Measurements from ENCODE around the gene TTC22. TPM values are rescaled to one million over a fixed set of nuclear protein-coding genes. Genes with fewer than 3 reads are reported as not detected.

Gene TTC22
- total RNA-seq, 1 experiment from 2014 or later = 17.2 TPM

DNA sequence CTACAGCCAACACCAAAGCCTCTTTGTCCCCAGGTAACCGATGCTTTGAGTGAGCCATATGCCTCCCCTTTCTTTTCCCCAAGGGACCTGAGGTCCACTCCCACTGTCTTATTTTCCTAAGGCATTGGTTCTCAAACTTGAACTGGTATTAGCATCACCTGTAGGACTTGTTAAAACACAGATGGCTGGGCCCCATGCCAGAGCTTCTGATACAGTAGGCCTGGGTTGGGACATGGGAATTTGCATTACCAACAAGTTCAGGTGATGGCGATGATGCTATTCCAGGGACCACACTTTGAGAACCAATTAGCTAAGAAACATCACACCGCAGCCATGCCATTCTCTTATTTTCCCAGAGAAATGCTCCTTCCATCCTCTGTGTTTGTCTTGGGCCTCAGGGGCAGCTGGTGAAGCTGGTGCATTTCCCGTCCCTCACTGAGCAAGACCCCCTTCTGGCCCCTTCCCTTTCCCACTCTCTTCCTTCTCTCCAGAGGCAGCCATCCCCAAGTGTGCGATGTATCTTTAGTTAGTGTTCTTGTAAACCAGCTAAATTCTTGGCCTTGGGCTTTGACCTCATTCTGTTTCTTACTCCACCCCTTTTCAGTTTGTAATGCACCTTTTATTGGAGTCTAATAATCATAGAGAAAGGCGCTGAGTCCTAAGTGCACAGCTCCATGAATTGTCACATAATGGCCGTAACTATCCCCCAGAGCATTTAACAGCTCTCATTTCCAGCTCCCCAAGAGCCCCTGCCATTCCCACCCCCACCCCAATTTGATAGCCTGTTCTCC lies 14.2 kb upstream of the TTC22 start:
- H3K4me1 Mint-ChIP-seq (ENCODE audit: low read depth, unreplicated experiment) = peaks cover 15% of the 10 kb centered on the region
- CTCF ChIA-PET = no interaction called here
- intact Hi-C loops (cut with micrococcal nuclease; ENCODE audit: unreplicated experiment) = no loop called here

DNA sequence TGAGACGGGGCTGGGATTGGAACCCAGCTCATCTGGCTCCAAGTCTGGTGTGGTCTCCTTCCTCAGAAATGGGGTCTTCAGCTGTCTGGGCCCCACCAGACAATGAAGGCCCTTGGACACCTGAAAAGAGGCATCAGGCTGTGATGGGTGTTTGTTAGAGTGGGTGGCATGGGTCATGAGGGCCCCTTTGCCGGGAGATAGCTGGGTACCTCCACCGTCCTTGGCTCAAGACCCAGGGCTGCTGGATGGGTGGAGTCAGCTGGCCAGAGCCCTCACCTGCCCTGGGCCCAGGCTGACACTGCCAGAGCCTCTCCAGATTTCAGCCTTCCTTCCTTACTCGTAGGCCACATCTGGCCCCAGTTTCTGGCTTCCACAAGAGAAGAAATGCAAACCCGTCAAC lies 13.4 kb upstream of the TTC22 start:
- intact Hi-C loops (cut with micrococcal nuclease; ENCODE audit: unreplicated experiment) = no loop called here
- Mint-ChIP-seq H3K9me3 (ENCODE audit: low read depth, unreplicated experiment) (no peaks in the 10 kb centered on the region), H3K36me3 (ENCODE audit: insufficient read depth, unreplicated experiment) (no peaks in the 10 kb centered on the region), H3K27ac (ENCODE audit: unreplicated experiment) (no peak overlapping the region), H3K4me3 (ENCODE audit: low read depth, unreplicated experiment) (no peak overlapping the region), H3K27me3 (ENCODE audit: unreplicated experiment) (peaks cover 38% of the 10 kb centered on the region), H3K4me1 (ENCODE audit: low read depth, unreplicated experiment) (peaks cover 8% of the 10 kb centered on the region)
- BruUV-seq (replicated peaks) = no TSS peak
- CTCF ChIA-PET = no interaction called here
- TF ChIP-seq, protein P1, sequence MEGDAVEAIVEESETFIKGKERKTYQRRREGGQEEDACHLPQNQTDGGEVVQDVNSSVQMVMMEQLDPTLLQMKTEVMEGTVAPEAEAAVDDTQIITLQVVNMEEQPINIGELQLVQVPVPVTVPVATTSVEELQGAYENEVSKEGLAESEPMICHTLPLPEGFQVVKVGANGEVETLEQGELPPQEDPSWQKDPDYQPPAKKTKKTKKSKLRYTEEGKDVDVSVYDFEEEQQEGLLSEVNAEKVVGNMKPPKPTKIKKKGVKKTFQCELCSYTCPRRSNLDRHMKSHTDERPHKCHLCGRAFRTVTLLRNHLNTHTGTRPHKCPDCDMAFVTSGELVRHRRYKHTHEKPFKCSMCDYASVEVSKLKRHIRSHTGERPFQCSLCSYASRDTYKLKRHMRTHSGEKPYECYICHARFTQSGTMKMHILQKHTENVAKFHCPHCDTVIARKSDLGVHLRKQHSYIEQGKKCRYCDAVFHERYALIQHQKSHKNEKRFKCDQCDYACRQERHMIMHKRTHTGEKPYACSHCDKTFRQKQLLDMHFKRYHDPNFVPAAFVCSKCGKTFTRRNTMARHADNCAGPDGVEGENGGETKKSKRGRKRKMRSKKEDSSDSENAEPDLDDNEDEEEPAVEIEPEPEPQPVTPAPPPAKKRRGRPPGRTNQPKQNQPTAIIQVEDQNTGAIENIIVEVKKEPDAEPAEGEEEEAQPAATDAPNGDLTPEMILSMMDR (IDR thresholded peaks at IDR 0.05; ENCODE audit: unreplicated experiment) = no peak
- no peak for DNase-seq

More for the DNA sequence above, 14.2 kb upstream of the TTC22 start:
- TF ChIP-seq, protein P1 (IDR thresholded peaks at IDR 0.05; ENCODE audit: unreplicated experiment) = no peak
- no TSS peak for BruUV-seq (replicated peaks)
- Mint-ChIP-seq H3K9me3 (ENCODE audit: low read depth, unreplicated experiment) (no peaks in the 10 kb centered on the region), H3K4me3 (ENCODE audit: low read depth, unreplicated experiment) (no peak overlapping the region), H3K27ac (ENCODE audit: unreplicated experiment) (no peak overlapping the region), H3K36me3 (ENCODE audit: insufficient read depth, unreplicated experiment) (no peaks in the 10 kb centered on the region), H3K27me3 (ENCODE audit: unreplicated experiment) (peaks cover 45% of the 10 kb centered on the region)
- DNase-seq = no peak

DNA sequence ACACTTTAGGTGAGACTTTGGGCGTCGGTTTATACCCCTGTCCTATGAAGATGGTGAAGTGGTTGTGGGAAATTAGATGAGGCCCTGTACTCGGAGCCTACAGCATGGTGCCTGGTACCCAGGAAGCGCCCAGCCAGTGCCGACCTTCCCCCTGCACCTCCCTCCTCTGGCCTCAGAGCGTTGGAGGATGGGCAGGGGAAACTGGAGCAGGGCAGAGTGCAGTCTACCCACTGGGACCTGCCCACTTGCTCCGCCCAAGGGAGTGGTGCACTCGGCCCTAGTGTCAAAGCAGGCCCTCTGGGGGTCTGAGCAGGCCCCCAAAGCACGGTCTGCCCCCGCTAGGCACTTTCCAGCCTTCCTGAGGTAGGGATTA lies 13.0 kb upstream of the TTC22 start:
- CTCF ChIA-PET = no interaction called here
- TF ChIP-seq, protein P1 (IDR thresholded peaks at IDR 0.05; ENCODE audit: unreplicated experiment) = no peak
- no peaks in the 10 kb centered on the region for H3K9me3 Mint-ChIP-seq (ENCODE audit: low read depth, unreplicated experiment)

DNA sequence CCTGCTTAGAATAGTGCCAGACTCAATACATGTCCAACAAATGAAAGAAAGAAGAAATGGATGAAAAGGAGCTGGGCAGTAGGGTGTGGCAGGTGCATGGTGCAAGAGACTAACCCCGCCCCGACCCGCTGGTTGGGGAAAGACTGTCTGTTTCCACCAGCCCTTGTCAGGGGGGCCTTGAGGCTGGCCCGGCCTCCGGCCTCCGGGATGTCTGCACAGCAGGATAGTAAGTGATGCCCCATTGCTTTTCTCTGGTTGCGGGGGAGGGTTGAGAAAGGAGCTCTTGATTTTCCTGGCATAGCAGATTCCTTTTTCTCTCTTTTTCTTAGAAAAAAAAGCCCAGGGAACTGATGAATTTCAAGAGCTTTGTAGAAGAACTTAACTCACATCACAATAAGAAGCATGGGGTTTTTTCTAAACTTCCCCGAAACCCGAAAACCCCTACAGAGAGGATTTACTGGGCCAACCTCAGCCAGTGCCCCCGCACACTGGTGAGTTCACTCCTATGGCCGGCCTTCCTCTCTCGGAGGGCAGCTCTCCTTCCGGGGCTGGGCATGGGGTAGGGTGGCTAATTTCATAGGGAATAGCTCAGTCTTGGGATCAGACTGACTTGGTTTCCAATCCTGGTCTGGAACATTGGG lies 12.5 kb upstream of the TTC22 start:
- no peak overlapping the region for H3K27ac Mint-ChIP-seq (ENCODE audit: unreplicated experiment)
- DNase-seq = no peak
- no peak overlapping the region for H3K4me3 Mint-ChIP-seq (ENCODE audit: low read depth, unreplicated experiment)
- no peaks in the 10 kb centered on the region for H3K9me3 Mint-ChIP-seq (ENCODE audit: low read depth, unreplicated experiment)
- TF ChIP-seq, protein P1 (IDR thresholded peaks at IDR 0.05; ENCODE audit: unreplicated experiment) = no peak
- H3K27me3 Mint-ChIP-seq (ENCODE audit: unreplicated experiment) = peaks cover 36% of the 10 kb centered on the region
- no peaks in the 10 kb centered on the region for H3K36me3 Mint-ChIP-seq (ENCODE audit: insufficient read depth, unreplicated experiment)
- BruUV-seq (replicated peaks) = no TSS peak
- intact Hi-C loops (cut with micrococcal nuclease; ENCODE audit: unreplicated experiment) = no loop called here
- peaks cover 8% of the 10 kb centered on the region for H3K4me1 Mint-ChIP-seq (ENCODE audit: low read depth, unreplicated experiment)
- CTCF ChIA-PET = interaction anchor here (0.7 kb wide), 1 partner anchor 12 kb away, joined by 3 read pairs; no protein-coding TSS in a partner anchor

More for the DNA sequence above, 13.0 kb upstream of the TTC22 start:
- no peak overlapping the region for H3K27ac Mint-ChIP-seq (ENCODE audit: unreplicated experiment)
- DNase-seq = no peak
- no peak overlapping the region for H3K4me3 Mint-ChIP-seq (ENCODE audit: low read depth, unreplicated experiment)
- no peaks in the 10 kb centered on the region for H3K36me3 Mint-ChIP-seq (ENCODE audit: insufficient read depth, unreplicated experiment)
- peaks cover 8% of the 10 kb centered on the region for H3K4me1 Mint-ChIP-seq (ENCODE audit: low read depth, unreplicated experiment)
- H3K27me3 Mint-ChIP-seq (ENCODE audit: unreplicated experiment) = peaks cover 36% of the 10 kb centered on the region
- no TSS peak for BruUV-seq (replicated peaks)
- intact Hi-C loops (cut with micrococcal nuclease; ENCODE audit: unreplicated experiment) = no loop called here

Measured in Calu3 (cell line).